HepG2 (cell line): ENCODE results near the gene C1orf216. TPM values are rescaled to one million over a fixed set of nuclear protein-coding genes. Genes with fewer than 3 reads are reported as not detected.

Source experiments
- ATAC-seq: fragments of 200-7000 bp; cut with Tn5 transposase; 3 replicates; pipeline ENCODE4 v1.9.1; 2020; ENCODE audit warnings: mild to moderate bottlenecking, moderate library complexity
- BruUV-seq: library from RNA; stranded (reverse); fragments of 400-500 nt; replicated peaks from 2 replicates; lab custom pipeline; 2021; lab: Mats Ljungman, UMichigan
- CTCF ChIA-PET: fragments of 300-600 bp; formaldehyde crosslinking; extraction: SDS; loops from one replicate; lab custom pipeline; 2021; ENCODE audit warnings: low total read pairs, inconsistent platforms, low intra/inter-chr PET ratio; lab: Yijun Ruan, JAX
- POLR2A ChIA-PET: fragments of 350-600 bp; sonication (Branson Sonifier 250); formaldehyde crosslinking; loops from one replicate; lab custom pipeline; 2020; ENCODE audit warnings: antibody characterized with exemption, inconsistent platforms; lab: Yijun Ruan, JAX
- DNase-seq: peaks from one replicate; pipeline ENCODE4 v3.0.0-alpha.2; 2015; ENCODE audit warnings: low spot score
- FAIRE-seq: peaks from 3 replicates; lab custom pipeline; 2011; peaks lifted over from hg19 to GRCh38; lab: Jason Lieb, UNC
- H2AFZ ChIP-seq: one replicate; pipeline ENCODE4 v1.6.1; 2011; ENCODE audit warnings: low read length, inconsistent platforms
- H3K27ac ChIP-seq: fragments of 300-600 bp; 3 replicates; pipeline ENCODE4 v1.8.0; 2011; ENCODE audit warnings: mixed run types, mild to moderate bottlenecking, mixed read lengths, low read length, inconsistent platforms; ENCODE audit not compliant: insufficient read depth; ENCODE audit errors: extremely low read length
- H3K27me3 ChIP-seq, 2 experiments: fragments of 200-600 bp in 1 of 2; 2 replicates in 1 of 2; 3 replicates in 1 of 2; pipeline versions ENCODE4 v1.6.0 to v1.8.0; 2011; ENCODE audit warnings: low read length in 2 of 2, mild to moderate bottlenecking in 2 of 2, moderate library complexity in 2 of 2, inconsistent platforms in 1 of 2; ENCODE audit not compliant: insufficient read depth in 2 of 2, control insufficient read depth in 1 of 2
- H3K36me3 ChIP-seq, 2 experiments: fragments of 200-600 bp in 1 of 2; replicated peaks in 1 of 2; 2 replicates in 1 of 2; 3 replicates in 1 of 2; pipeline versions ENCODE4 v1.5.1 to v1.8.0; 2011; ENCODE audit warnings: low read length in 2 of 2, inconsistent platforms in 1 of 2; ENCODE audit not compliant: insufficient read depth in 2 of 2, control insufficient read depth in 1 of 2
- H3K4me1 ChIP-seq: 2 replicates; pipeline ENCODE4 v1.5.1; 2012; ENCODE audit warnings: low read length, inconsistent platforms; ENCODE audit not compliant: insufficient read depth
- H3K4me2 ChIP-seq: 2 replicates; pipeline ENCODE4 v1.6.0; 2011; ENCODE audit warnings: low read depth, low read length, inconsistent platforms
- H3K4me3 ChIP-seq, 3 experiments: fragments of 200-600 bp in 1 of 3; sonication (generic), shearing (Covaris generic) in 1 of 3; replicated peaks in 1 of 3; 2 replicates each; pipeline ENCODE4 v1.5.1; 2011 to 2016; ENCODE audit warnings: low read length in 3 of 3, inconsistent platforms in 2 of 3, low read depth in 2 of 3, mild to moderate bottlenecking in 2 of 3, control low read depth in 1 of 3, mixed read lengths in 1 of 3; ENCODE audit not compliant: insufficient read depth in 1 of 3
- H3K79me2 ChIP-seq: one replicate; pipeline ENCODE4 v1.6.1; 2011; ENCODE audit warnings: low read length, inconsistent platforms; ENCODE audit not compliant: insufficient read depth
- H3K9ac ChIP-seq: 2 replicates; pipeline ENCODE4 v1.6.0; 2011; ENCODE audit warnings: mild to moderate bottlenecking, low read depth, low read length, inconsistent platforms; ENCODE audit not compliant: insufficient read depth
- H3K9me3 ChIP-seq: 2 replicates; pipeline ENCODE4 v1.5.1; 2012; ENCODE audit warnings: mild to moderate bottlenecking, low read length
- H4K20me1 ChIP-seq: 2 replicates; pipeline ENCODE4 v1.6.0; 2011; ENCODE audit warnings: inconsistent platforms, mild to moderate bottlenecking, low read length, moderate library complexity; ENCODE audit not compliant: insufficient read depth
- DNMT1 ChIP-seq: sonication (generic); formaldehyde crosslinking; IDR thresholded peaks from 2 replicates; pipeline ENCODE4 v1.5.1; 2020; ENCODE audit warnings: mild to moderate bottlenecking, missing genetic modification reagents
- MXI1 ChIP-seq: IDR thresholded peaks from 3 replicates; pipeline ENCODE4 v1.6.1; 2012; ENCODE audit warnings: low read depth, low read length, inconsistent platforms, borderline replicate concordance
- ZNF558 ChIP-seq: sonication (generic); formaldehyde crosslinking; IDR thresholded peaks from 2 replicates; pipeline ENCODE4 v1.9.0; 2022; ENCODE audit warnings: mild to moderate bottlenecking, missing genetic modification reagents, borderline replicate concordance
- WGBS: methylation state at CpG from one replicate; pipeline ENCODE4 v1.1.6; 2017; ENCODE audit warnings: low lambda C conversion rate; 5-methylcytosine and 5-hydroxymethylcytosine counted together
- in situ Hi-C: cut with HindIII; loops from 2 replicates; pipeline ENCODE4 v1.10.0; 2017; ENCODE audit warnings: low pct_unique_long_range_greater_than_20kb; ENCODE audit not compliant: extremely low pct_ligation_motif_present
- intact Hi-C: fragments of 100-400 bp; cut with micrococcal nuclease; formaldehyde crosslinking; loops from one replicate; pipeline ENCODE4 v1.10.0; 2022; ENCODE audit not compliant: unreplicated experiment
- polyA plus RNA-seq, 8 experiments: library from polyadenylated mRNA; depleted of rRNA in 3 of 8; stranded (reverse) in 7 of 8; unstranded in 1 of 8; fragments of >200 nt; fragmentation: Illumina TruSeq in 4 of 8; extraction: Trizol in 4 of 8; gene quantifications; 2 replicates each; pipeline versions ENCODE4 v1.2.1 to v1.2.3, GENCODE V29; 2011 to 2016; ENCODE audit warnings: low read depth in 4 of 8, missing spikeins in 1 of 8, mixed read lengths in 1 of 8; ENCODE audit not compliant: insufficient read depth in 1 of 8
- total RNA-seq, 5 experiments: library from RNA; depleted of rRNA; stranded (reverse); fragments of >200 nt; fragmentation: Illumina TruSeq; extraction: Trizol; gene quantifications; 2 replicates each; pipeline ENCODE4 v1.2.3, GENCODE V29; 2016; ENCODE audit warnings: low read depth in 1 of 5
- TF ChIP-seq, protein P1 (sequence below): sonication (generic); formaldehyde crosslinking; IDR thresholded peaks from 2 replicates; pipeline ENCODE4 v1.4.0; 2020; ENCODE audit warnings: missing genetic modification reagents

C1orf216 gene
- total and polyA plus RNA-seq, 2 of the 13 experiments (the other 11 are each of a cell fraction or from before 2014, with no cell fraction given) = 0.48 to 1.1 TPM

DNA sequence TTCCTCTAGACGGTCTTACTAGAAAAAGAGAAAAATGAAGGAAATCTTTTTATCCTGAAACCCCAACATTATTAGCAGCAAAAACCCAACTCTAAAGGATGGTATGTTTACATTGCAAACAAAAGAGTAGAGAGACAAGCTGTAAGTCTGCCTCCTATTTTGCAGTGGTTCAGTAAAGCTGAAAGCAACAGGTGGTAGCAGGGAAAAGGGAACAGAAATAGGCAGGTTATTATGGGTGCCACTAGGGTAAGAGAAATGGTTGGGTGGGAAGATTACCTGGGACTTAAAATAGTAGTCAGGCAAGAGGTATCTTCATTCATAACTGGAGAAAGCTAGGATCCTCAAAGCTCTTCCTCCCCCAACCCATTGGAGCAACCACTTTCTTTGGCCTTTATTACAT, 37.4 kb upstream of the C1orf216 start:
- no peak for FAIRE-seq
- no peak for ATAC-seq
- no peaks in the 10 kb centered on the region for H3K9me3 ChIP-seq
- peaks cover 1 to 15% of the 10 kb centered on the region in 2 experiments; a peak in 3 of 5 replicates for H3K36me3 ChIP-seq
- no peaks in the 10 kb centered on the region for H3K27me3 ChIP-seq
- intact Hi-C loops (no loop called here), in situ Hi-C loops (no loop called here)
- TF ChIP-seq, protein P1, sequence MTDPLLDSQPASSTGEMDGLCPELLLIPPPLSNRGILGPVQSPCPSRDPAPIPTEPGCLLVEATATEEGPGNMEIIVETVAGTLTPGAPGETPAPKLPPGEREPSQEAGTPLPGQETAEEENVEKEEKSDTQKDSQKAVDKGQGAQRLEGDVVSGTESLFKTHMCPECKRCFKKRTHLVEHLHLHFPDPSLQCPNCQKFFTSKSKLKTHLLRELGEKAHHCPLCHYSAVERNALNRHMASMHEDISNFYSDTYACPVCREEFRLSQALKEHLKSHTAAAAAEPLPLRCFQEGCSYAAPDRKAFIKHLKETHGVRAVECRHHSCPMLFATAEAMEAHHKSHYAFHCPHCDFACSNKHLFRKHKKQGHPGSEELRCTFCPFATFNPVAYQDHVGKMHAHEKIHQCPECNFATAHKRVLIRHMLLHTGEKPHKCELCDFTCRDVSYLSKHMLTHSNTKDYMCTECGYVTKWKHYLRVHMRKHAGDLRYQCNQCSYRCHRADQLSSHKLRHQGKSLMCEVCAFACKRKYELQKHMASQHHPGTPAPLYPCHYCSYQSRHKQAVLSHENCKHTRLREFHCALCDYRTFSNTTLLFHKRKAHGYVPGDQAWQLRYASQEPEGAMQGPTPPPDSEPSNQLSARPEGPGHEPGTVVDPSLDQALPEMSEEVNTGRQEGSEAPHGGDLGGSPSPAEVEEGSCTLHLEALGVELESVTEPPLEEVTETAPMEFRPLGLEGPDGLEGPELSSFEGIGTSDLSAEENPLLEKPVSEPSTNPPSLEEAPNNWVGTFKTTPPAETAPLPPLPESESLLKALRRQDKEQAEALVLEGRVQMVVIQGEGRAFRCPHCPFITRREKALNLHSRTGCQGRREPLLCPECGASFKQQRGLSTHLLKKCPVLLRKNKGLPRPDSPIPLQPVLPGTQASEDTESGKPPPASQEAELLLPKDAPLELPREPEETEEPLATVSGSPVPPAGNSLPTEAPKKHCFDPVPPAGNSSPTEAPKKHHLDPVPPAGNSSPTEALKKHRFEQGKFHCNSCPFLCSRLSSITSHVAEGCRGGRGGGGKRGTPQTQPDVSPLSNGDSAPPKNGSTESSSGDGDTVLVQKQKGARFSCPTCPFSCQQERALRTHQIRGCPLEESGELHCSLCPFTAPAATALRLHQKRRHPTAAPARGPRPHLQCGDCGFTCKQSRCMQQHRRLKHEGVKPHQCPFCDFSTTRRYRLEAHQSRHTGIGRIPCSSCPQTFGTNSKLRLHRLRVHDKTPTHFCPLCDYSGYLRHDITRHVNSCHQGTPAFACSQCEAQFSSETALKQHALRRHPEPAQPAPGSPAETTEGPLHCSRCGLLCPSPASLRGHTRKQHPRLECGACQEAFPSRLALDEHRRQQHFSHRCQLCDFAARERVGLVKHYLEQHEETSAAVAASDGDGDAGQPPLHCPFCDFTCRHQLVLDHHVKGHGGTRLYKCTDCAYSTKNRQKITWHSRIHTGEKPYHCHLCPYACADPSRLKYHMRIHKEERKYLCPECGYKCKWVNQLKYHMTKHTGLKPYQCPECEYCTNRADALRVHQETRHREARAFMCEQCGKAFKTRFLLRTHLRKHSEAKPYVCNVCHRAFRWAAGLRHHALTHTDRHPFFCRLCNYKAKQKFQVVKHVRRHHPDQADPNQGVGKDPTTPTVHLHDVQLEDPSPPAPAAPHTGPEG = no peak
- TF ChIP-seq MXI1 = no peak
- TF ChIP-seq ZNF558 (CRISPR knock-in tag) = no peak
- no peak for TF ChIP-seq DNMT1 (CRISPR knock-in tag)
- H3K4me1 ChIP-seq = no peaks in the 10 kb centered on the region
- no peak overlapping the region for H3K9ac ChIP-seq
- no peak overlapping the region for H3K27ac ChIP-seq
- WGBS = 97% methylated on average over 1 of the region's 1 CpG
- CTCF ChIA-PET = no interaction called here
- H4K20me1 ChIP-seq = no peaks in the 10 kb centered on the region
- POLR2A ChIA-PET = interaction anchor here (0.9 to 1.0 kb wide), 2 partner anchors 13 to 200 kb away, joined by 3 read pairs; partner anchors contain the start of gene CLSPN
- no peak overlapping the region for H3K4me2 ChIP-seq
- H3K4me3 ChIP-seq = no peak overlapping the region
- H3K79me2 ChIP-seq = no peaks in the 10 kb centered on the region
- no peak overlapping the region for H2AFZ ChIP-seq
- BruUV-seq = no TSS peak
- no peak for DNase-seq
